Colonic mucosa (tissue), 4 donors: Measurements from ENCODE around the gene DESI2. TPM values are rescaled to one million over a fixed set of nuclear protein-coding genes. Genes with fewer than 3 reads are reported as not detected.

ENCODE experiments used
- DNase-seq: peaks from one replicate; pipeline ENCODE4 v3.0.0-alpha.2; 2020
- H3K27ac ChIP-seq: fragments of 200-600 bp; one replicate; pipeline ENCODE4 v1.8.0; 2021
- H3K27me3 ChIP-seq: fragments of 200-600 bp; one replicate; pipeline ENCODE4 v1.8.0; 2021
- H3K36me3 ChIP-seq: fragments of 200-600 bp; one replicate; pipeline ENCODE4 v1.8.0; 2021
- H3K4me1 ChIP-seq: fragments of 200-600 bp; one replicate; pipeline ENCODE4 v1.8.0; 2021; ENCODE audit warnings: mild to moderate bottlenecking
- H3K4me3 ChIP-seq: fragments of 200-600 bp; one replicate; pipeline ENCODE4 v1.8.0; 2021
- H3K9ac ChIP-seq, 2 donors: one replicate each; pipeline ENCODE4 v1.7.0; 2013; ENCODE audit warnings: control low read depth in 2 of 2, low read depth in 2 of 2, low read length in 2 of 2
- H3K9me3 ChIP-seq: fragments of 200-600 bp; one replicate; pipeline ENCODE4 v1.8.0; 2021
- intact Hi-C: fragments of 100-400 bp; cut with DNase I; formaldehyde crosslinking; loops from one replicate; pipeline ENCODE4 v1.14.1; 2022
- total RNA-seq, 2 donors: library from RNA; stranded (reverse); fragmentation: NEBNext Ultra II Directional in 1 of 2; extraction: Animal tissue kit (Norgen Biotek cat#: 25700) in 1 of 2; gene quantifications; one replicate each; pipeline ENCODE4 v1.2.1, GENCODE V29; 2021
- TF ChIP-seq, protein P1 (sequence below): fragments of 200-600 bp; IDR thresholded peaks from one replicate; pipeline ENCODE4 v1.8.0; 2022; ENCODE audit warnings: antibody characterized with exemption, mild to moderate bottlenecking
- donor health status: healthy.
- donor health status: DM: no; HTN: no; CAD: no.
- donor health status: DM: no; HTN: no; CAD: no.

Gene DESI2
- total RNA-seq, 2 donors from 2014 or later, result 34.5 to 57.4 TPM

DNA sequence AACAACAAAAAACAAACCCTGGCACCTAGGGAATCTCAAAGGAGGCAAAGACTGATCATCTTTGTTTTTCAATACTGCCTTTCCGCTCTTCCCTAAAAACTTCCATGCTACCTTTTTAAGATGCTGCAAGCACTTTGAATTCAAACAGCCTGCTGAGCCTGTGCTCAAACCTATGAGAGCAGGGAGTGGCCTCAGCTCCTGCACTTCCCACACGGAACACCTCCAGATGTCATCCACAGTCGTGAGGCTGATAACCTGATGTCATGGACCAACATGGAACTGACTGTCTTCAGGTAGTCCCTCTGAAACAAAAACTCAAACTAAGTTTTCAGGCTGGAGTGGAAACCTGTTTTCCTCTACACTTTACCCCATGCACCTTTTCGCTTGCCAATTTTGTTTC lies 46.8 kb downstream of the DESI2 start:
- Histone ChIP-seq H3K9me3 (no peaks in the 10 kb centered on the region), H3K4me3 (no peak overlapping the region), H3K9ac (no peak overlapping the region), H3K36me3 (no peaks in the 10 kb centered on the region), H3K4me1 (no peaks in the 10 kb centered on the region), H3K27ac (no peak overlapping the region), H3K27me3 (no peaks in the 10 kb centered on the region)
- no peak for DNase-seq
- intact Hi-C loops, result no loop called here
- TF ChIP-seq, protein P1, sequence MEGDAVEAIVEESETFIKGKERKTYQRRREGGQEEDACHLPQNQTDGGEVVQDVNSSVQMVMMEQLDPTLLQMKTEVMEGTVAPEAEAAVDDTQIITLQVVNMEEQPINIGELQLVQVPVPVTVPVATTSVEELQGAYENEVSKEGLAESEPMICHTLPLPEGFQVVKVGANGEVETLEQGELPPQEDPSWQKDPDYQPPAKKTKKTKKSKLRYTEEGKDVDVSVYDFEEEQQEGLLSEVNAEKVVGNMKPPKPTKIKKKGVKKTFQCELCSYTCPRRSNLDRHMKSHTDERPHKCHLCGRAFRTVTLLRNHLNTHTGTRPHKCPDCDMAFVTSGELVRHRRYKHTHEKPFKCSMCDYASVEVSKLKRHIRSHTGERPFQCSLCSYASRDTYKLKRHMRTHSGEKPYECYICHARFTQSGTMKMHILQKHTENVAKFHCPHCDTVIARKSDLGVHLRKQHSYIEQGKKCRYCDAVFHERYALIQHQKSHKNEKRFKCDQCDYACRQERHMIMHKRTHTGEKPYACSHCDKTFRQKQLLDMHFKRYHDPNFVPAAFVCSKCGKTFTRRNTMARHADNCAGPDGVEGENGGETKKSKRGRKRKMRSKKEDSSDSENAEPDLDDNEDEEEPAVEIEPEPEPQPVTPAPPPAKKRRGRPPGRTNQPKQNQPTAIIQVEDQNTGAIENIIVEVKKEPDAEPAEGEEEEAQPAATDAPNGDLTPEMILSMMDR, result no peak

DNA sequence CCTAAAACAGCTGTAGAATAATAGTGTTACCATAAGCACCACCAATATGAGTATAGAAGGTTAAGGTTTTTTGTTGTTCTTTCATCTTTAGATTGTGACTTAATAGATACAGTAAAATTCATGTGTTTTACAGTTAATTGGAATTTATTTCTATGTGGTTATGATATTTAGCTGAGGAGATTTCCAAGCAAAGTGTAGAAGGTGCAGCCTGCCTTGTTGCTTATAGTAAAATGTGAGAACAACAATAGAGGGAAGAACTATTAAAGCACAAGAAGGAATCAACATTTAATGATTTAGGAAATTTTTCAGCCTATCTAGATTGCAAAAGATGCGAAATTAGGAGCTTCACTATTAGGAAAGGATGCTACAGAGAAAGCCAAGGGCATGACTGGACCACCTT lies 47.9 kb downstream of the DESI2 start:
- no peak for DNase-seq
- H3K27ac ChIP-seq, result no peak overlapping the region
- H3K9me3 ChIP-seq, result no peaks in the 10 kb centered on the region
- no peak overlapping the region for H3K4me3 ChIP-seq
- TF ChIP-seq, protein P1, result no peak
- no peaks in the 10 kb centered on the region for H3K4me1 ChIP-seq
- intact Hi-C loops, result no loop called here
- no peaks in the 10 kb centered on the region for H3K27me3 ChIP-seq
- no peaks in the 10 kb centered on the region for H3K36me3 ChIP-seq
- H3K9ac ChIP-seq, result no peak overlapping the region

DNA sequence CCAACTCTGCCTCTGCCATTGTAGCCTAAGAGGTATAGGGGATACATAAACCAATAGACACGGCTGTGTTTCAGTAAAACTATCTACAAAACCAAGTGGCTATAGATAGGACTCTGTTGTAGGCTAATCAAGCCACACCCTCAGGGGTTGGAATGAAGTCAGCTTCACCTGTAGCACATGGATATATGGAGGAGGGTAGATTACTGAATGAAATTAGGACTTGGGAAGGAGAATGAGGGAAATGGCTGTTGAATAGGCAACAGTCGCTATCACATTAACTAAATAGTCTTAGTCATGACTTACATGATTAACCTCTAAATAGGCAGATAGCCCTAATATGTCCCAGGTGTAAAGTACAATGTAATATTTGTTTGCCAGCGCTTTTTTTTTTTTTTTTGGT lies 49.7 kb downstream of the DESI2 start:
- intact Hi-C loops, result no loop called here
- H3K27me3 ChIP-seq, result no peaks in the 10 kb centered on the region
- H3K4me1 ChIP-seq, result no peaks in the 10 kb centered on the region
- H3K27ac ChIP-seq, result no peak overlapping the region
- TF ChIP-seq, protein P1, result no peak
- H3K4me3 ChIP-seq, result no peak overlapping the region
- no peaks in the 10 kb centered on the region for H3K36me3 ChIP-seq
- no peak for DNase-seq
- no peaks in the 10 kb centered on the region for H3K9me3 ChIP-seq
- no peak overlapping the region for H3K9ac ChIP-seq

DNA sequence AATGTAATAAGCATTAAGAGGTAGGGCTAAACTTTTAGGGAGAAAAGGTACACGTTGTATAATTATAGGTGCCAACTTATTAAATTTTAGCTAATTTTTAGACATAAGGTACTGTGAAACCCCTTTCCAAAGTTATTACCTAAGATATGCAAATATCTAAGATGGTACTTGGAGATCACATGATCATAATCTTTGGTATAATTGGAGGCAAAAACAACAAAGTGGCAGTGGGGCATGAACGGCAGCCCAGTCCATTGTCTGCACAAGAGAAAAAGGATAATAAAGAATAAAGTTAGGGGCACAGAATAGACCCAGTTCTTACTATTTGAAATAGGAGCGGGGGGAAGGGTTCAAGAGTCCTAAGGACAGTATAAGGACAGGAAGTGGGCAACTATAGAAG lies 51.2 kb downstream of the DESI2 start:
- TF ChIP-seq, protein P1, result no peak
- Histone ChIP-seq H3K9ac (no peak overlapping the region), H3K27ac (no peak overlapping the region), H3K36me3 (no peaks in the 10 kb centered on the region), H3K27me3 (no peaks in the 10 kb centered on the region), H3K4me1 (no peaks in the 10 kb centered on the region), H3K4me3 (no peak overlapping the region), H3K9me3 (no peaks in the 10 kb centered on the region)
- DNase-seq, result no peak
- intact Hi-C loops, result no loop called here

DNA sequence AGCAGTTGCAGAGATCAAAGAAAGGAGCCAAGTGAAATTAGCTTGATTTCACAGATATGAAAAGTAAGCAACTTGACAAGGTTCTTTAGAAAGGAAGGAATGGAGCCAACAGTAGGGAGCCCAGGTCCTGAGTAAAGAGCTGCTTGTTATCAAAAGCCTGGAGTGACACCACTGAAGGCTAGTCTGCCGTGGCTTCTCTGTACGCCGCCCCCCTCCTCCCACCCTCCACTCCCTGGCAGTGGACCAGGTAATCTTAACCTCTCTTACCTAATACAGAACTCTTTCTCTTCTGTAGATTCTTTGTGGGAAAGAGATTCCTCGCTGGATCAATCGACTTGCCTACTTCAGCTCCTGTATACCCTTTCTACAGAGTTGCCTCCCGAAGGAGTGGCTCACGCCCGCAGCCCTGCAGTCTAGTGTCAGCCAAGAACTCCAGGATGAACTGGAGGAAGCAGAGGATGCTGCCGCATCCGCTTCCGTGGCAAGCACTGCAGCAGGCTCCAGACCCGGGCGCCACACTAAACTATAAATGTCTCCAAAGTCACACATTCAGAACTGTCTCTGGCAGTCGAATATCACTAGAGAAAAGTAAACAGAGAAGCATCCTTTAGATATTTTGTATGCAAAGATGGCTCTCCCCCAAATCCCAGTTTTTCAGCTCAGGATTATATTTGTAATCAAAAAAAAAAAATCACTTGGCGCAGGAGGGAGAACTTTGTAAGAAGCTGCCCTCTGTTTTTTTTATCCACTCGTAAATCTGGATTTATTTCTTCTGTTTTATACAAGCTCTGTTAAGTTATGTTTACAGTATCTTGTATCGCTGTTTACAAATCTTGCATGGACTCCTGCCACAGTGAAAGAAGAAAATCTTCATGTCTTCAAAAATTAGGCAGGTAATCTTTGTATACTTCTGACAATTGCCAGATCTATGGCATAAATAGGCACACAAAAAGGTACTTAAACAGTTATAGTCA lies 52.6 kb downstream of the DESI2 start:
- H3K27ac ChIP-seq, result no peak overlapping the region
- no peaks in the 10 kb centered on the region for H3K36me3 ChIP-seq
- TF ChIP-seq, protein P1, result no peak
- H3K9ac ChIP-seq, result no peak overlapping the region
- H3K4me3 ChIP-seq, result no peak overlapping the region
- H3K27me3 ChIP-seq, result no peaks in the 10 kb centered on the region
- intact Hi-C loops, result no loop called here
- no peaks in the 10 kb centered on the region for H3K9me3 ChIP-seq
- no peaks in the 10 kb centered on the region for H3K4me1 ChIP-seq
- DNase-seq, result no peak
